ENCODE measurements around the gene GTPBP6. TPM values are rescaled to one million over a fixed set of nuclear protein-coding genes. Genes with fewer than 3 reads are reported as not detected.
A peak's percentile ranks its signal among the peaks of the same experiment; 100 is the strongest.

The GTPBP6 gene
- total RNA-seq, 1 donor from 2014 or later: 53.5 TPM

GRCh38 chrX:291411-291901 is 27.1 kb downstream of the GTPBP6 start:
- no peak overlapping the region for H3K27ac Mint-ChIP-seq
- TF ChIP-seq, protein P1, sequence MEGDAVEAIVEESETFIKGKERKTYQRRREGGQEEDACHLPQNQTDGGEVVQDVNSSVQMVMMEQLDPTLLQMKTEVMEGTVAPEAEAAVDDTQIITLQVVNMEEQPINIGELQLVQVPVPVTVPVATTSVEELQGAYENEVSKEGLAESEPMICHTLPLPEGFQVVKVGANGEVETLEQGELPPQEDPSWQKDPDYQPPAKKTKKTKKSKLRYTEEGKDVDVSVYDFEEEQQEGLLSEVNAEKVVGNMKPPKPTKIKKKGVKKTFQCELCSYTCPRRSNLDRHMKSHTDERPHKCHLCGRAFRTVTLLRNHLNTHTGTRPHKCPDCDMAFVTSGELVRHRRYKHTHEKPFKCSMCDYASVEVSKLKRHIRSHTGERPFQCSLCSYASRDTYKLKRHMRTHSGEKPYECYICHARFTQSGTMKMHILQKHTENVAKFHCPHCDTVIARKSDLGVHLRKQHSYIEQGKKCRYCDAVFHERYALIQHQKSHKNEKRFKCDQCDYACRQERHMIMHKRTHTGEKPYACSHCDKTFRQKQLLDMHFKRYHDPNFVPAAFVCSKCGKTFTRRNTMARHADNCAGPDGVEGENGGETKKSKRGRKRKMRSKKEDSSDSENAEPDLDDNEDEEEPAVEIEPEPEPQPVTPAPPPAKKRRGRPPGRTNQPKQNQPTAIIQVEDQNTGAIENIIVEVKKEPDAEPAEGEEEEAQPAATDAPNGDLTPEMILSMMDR (conservative IDR thresholded peaks at IDR 0.05): no peak
- no peak overlapping the region for H3K4me3 Mint-ChIP-seq
- no peaks in the 10 kb centered on the region for H3K27me3 Mint-ChIP-seq
- H3K4me1 Mint-ChIP-seq (ENCODE audit: unreplicated experiment): no peaks in the 10 kb centered on the region
- no peak for DNase-seq (ENCODE audit: extremely low spot score, unreplicated experiment)
- peaks cover 12% of the 10 kb centered on the region for H3K36me3 Mint-ChIP-seq
- no peaks in the 10 kb centered on the region for H3K9me3 Mint-ChIP-seq

DNA sequence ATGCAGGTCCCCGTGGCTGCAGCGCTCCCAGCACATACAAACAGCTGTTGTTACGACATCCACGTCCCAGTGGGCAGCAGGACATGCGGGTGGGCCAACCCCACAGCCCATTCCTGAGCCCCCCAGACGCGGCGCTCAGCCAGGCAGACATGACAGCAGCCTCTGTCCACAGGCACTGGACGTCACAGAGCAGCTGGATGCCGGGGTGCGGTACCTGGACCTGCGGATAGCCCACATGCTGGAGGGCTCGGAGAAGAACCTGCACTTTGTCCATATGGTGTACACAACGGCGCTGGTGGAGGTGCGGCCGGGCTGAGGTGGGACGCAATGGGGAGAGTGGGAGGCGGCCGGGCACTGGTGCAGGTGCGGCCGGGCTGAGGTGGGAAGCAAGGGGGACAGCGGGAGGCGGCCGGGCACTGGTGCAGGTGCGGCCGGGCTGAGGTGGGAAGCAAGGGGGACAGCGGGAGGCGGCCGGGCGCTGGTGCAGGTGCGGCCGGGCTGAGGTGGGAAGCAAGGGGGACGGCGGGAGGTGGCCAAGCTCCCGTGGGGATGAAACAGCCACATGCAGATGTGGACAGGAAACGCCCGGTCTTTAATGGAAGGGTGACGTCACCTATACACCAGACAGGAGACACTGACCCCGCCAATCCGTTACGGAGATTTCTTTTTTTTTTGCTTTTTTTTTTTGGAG is 28.0 kb downstream of the GTPBP6 start:
- TF ChIP-seq, protein P1 (conservative IDR thresholded peaks at IDR 0.05): no peak
- Mint-ChIP-seq H3K9me3 (no peaks in the 10 kb centered on the region), H3K27me3 (no peaks in the 10 kb centered on the region), H3K4me1 (ENCODE audit: unreplicated experiment) (no peaks in the 10 kb centered on the region), H3K27ac (no peak overlapping the region), H3K36me3 (peaks cover 13% of the 10 kb centered on the region), H3K4me3 (no peak overlapping the region)
- DNase-seq (ENCODE audit: extremely low spot score, unreplicated experiment): no peak

DNA sequence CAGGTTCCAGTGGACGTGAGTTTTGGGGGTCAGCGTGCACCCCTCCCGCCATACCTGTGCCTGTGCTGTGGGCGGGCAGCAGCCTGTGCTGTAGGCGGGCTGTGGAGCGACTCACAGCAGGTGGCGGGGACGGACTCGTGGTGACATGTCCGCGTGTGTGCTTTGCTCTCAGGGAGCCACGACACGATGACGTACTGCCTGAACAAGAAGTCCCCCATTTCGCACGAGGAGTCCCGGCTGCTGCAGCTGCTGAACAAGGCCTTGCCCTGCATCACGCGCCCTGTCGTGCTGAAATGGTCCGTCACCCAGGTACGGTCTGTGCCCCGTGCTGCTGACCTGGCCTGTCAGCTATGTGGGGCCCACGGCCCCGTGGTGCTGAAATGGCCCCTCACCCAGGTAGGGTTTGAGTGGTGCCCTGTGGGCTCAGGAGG is 30.0 kb downstream of the GTPBP6 start:
- H3K36me3 Mint-ChIP-seq: peaks cover 20% of the 10 kb centered on the region
- DNase-seq (ENCODE audit: extremely low spot score, unreplicated experiment): no peak

DNA sequence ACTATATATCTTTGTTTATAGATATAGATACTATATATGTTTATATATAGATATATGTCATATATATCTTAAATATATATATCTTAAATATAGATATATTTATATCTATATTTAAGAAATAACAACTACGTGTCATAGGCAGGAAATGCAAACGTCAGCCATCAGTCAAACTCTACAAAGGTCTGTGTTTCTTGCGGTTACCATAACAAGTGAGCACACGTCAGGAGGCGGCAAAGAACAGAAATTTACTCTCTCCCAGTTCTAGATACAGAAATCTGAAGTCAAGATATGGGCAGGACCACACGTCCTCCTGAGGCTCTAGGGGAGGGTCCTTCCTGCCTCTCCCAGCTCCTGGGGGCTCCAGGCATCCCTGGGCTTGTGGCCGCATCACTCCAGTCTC is 30.9 kb downstream of the GTPBP6 start:
- TF ChIP-seq, protein P1 (conservative IDR thresholded peaks at IDR 0.05): no peak
- Mint-ChIP-seq H3K36me3 (peaks cover 17% of the 10 kb centered on the region), H3K4me1 (ENCODE audit: unreplicated experiment) (no peaks in the 10 kb centered on the region), H3K4me3 (no peak overlapping the region), H3K27me3 (no peaks in the 10 kb centered on the region), H3K27ac (no peak overlapping the region), H3K9me3 (no peaks in the 10 kb centered on the region)
- no peak for DNase-seq (ENCODE audit: extremely low spot score, unreplicated experiment)

More for the DNA sequence above, 30.0 kb downstream of the GTPBP6 start:
- H3K9me3 Mint-ChIP-seq: no peaks in the 10 kb centered on the region
- H3K4me1 Mint-ChIP-seq (ENCODE audit: unreplicated experiment): no peaks in the 10 kb centered on the region
- no peak overlapping the region for H3K27ac Mint-ChIP-seq
- TF ChIP-seq, protein P1 (conservative IDR thresholded peaks at IDR 0.05): no peak
- H3K27me3 Mint-ChIP-seq: no peaks in the 10 kb centered on the region
- H3K4me3 Mint-ChIP-seq: no peak overlapping the region

DNA sequence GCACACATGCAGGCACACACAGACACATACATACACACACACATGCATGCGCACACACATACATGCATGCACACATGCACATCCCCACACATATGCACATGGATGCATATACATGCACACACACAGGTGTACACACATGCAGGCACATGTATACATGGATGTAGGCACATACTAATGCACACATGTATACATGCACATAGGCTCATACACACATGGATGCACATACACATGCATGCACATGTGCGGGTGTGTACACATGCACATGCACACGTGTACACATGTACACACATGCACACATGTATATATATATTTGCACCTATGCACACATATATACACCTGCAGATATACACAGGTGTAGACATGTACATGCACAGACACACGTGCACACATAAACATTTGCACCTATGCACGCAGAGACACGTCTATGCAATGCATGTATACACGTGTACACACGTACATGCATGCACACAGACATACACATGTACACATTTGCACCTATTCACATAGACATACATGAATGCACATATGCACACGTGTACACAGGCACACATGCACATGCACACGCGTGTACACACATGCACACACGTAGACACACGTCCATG is 33.4 kb downstream of the GTPBP6 start:
- TF ChIP-seq, protein P1 (conservative IDR thresholded peaks at IDR 0.05): no peak
- Mint-ChIP-seq H3K4me1 (ENCODE audit: unreplicated experiment) (peaks cover 4% of the 10 kb centered on the region), H3K27ac (no peak overlapping the region), H3K27me3 (no peaks in the 10 kb centered on the region), H3K4me3 (peak overlapping the region; percentile 22), H3K9me3 (no peaks in the 10 kb centered on the region), H3K36me3 (peaks cover 17% of the 10 kb centered on the region)
- DNase-seq (ENCODE audit: extremely low spot score, unreplicated experiment): no peak

Measured in type B pancreatic cell (in vitro differentiated cells).